ENCODE results near the gene KHNYN.
A peak's percentile ranks its signal among the peaks of the same experiment; 100 is the strongest.
"Not testable (repeated sequence)": the region's sequence is repeated elsewhere in the genome, so short reads cannot be mapped to it uniquely, and the experiment has no call there.

Gene KHNYN

DNA sequence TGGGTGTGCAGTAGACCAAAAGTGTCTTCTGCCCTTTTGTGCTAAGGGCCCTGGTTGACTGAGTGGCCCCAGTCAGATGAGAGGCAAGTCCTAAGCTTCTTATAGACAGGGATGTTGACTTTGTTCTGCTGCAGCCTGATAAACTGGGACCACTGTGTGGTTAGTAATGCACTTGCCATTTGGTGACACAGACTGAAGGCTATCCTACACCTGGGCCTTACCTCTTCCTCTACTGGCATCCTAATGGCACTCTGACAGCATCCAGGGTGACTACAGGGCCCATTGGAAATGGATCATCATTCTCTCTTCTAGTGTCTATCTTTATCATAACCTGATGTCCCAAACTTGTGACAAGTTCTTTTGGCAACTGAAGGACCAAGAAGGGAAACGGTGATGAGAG lies 9.5 kb downstream of the KHNYN start:
- DNase-seq: no peak

DNA sequence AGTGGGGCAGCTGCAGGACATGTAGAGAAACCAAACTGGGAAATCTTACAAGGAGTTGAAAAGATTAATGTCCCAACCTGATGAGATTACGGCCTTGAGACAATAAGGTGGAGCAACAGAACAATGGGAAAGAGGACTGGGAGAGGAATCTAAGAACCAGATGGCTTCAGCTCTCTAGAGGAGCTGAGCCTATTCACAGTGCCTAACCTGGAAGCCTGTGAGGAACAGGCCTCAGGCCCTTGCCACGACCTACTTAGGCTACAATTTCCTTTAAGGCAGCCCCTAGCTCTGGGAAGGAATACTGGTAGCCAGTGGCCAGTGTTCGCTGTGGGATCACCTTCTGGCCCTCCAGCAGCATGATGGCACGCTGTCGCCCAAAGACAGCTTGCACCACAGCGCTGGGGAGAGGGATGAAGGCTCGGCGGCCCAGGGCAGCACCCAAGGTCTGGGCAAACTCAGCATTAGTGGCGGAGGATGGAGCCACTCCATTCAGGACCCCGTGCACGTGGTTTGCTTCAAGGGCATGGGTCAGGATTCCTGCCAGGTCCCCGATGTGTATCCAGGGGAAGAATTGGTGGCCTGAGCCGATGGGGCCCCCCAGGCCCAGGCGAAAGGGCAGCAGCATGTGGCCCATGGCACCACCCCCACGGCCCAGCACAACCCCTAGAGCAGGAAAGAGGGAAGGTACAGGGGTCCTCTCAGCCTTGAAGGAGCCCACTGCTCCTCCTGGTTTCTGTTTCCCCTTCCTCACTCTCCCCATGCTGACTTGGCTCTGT lies 10.3 kb downstream of the KHNYN start:
- no peak for DNase-seq

DNA sequence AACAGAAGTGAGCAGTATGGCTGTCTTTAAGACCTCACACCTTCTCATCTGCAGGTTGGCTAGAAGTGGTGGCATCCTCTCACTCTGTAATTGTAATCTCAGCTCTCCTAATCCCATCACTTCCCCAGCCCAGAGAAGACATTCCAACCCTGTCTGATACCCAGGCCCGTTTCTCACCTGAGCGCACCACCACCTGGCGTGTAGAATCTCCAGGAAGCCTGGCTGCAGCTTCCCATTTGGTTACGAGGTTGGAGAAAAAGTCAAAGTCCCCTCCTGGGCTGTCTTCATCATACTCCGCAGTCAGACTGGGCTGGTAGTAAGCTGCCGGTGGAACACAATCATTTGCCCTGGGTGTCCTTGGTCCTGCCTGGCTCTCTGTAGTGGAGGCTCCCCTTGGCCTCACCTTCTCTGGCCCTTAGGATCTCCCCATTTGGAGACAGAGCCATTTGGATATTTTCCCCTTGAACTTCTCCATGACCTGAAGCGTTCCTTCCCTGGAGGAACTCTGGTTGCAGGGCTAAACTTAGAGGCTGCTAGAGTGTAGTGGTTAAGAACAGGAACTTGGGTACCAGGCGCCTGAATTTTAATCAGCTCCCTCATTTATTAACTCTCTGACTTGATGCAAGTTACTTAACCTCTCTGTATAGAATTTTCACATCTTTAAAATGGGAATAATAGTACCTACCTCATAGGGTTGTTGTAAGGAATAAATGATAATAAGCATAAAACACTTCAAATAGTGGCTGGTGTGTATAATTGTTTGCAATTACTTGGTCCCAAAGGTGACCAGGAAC lies 11.0 kb downstream of the KHNYN start:
- DNase-seq: no peak

GRCh38 chr14:24441485-24441884 lies 11.7 kb downstream of the KHNYN start:
- no peak for DNase-seq

- no peak for DNase-seq
Measured at GRCh38 chr14:24441904-24442239, 12.1 kb downstream of the KHNYN start.

- DNase-seq: peak; percentile 67
Measured at GRCh38 chr14:24442240-24443052, 12.7 kb downstream of the KHNYN start, which contains the start of gene SDR39U1. TSS of gene SDR39U1 (minus strand) at chr14:24442776. CDS start at chr14:24442769, 7 bp downstream.

DNA sequence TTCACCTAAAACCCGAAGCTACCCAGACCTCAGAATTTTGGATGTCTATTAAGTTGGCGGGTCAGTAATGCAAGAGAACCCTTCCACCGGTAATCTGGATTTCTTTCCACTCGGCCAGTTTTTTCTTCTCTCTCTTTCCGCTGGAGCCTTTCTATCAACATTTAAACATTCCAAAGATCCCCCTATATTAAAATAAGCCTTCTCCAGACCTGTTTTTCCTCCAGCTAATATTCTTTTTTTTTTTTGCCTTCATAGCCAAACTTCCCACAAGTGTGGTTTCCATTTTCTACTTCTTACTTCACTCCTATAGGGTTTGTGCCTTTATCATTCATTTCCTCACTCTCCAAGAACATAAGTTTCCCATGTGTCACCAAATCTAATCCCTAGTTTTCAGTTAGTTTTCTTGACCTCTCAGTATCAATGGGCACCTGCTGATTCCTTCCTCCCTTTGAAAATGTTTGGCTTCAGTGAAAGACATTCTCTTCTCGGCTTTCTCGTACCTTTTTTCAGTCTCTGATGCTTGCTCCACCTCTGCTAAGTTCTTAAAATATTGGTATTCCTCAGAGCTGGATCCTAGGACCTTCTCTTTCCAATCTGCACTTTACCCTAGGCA lies 13.4 kb downstream of the KHNYN start:
- no peak for DNase-seq

- DNase-seq: not testable (repeated sequence)
Measured at GRCh38 chr14:24450828-24451227, 21.1 kb downstream of the KHNYN start.

GRCh38 chr14:24456980-24457379 lies 27.2 kb downstream of the KHNYN start:
- DNase-seq: no peak

DNA sequence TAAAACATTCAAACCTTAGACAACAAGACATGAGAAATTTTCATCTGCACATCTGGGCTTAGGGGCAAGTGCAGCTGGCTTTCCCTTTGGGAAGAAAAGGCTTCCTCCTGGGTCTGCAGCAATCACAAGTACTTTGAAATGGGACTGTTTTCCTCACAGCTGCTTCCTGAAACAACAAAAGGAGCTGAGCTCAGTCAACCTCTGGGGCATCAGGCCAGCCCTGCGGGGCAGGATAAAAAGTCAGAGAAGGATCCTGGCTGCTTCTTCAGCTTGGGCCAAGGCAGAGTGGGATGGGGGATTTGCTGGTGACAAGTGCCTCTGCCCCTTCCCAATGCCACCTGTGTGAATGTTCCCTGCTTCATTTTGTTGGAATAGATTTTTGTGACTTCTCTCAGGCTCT lies 29.0 kb downstream of the KHNYN start:
- DNase-seq: no peak

DNA sequence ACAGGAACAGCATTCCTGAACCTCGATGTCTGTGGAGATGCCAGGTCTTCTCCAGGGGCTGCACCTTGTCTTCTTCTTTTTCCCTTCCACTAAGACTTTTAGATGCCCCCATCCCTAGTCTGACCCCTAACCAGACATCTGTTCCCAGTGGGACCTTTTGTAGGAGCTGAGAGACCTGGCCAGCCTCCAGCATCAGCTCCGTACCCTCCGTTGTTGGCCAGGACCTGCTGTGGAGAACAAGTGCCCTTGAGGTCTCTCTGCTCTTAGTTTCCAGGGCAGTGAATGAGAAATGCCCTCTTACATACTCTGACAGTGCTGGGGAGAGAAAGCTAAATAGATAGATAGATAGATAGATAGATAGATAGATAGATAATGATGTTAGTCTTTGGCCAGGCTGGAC lies 29.6 kb downstream of the KHNYN start:
- DNase-seq: no peak

DNA sequence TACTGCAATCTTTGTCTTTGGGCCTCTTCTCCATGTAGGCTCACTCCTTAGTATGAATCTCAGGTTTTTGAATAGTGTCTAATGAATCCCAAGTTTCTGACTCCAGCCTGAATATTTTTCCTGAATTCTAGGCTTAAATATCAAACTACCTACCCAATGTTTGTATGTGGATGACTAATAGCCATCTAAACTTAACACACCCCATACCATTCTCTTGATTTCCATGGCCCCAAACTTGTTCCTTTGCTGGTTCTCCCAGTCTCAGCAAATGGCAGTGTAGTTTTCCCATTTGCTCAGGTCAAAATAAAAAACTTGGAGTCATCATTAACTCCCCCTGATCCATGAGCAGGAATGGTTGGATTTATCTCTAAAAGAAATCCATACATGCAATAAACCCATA lies 31.6 kb downstream of the KHNYN start:
- no peak for DNase-seq

GRCh38 chr14:24463017-24463883 lies 33.5 kb downstream of the KHNYN start:
- DNase-seq: no peak

- DNase-seq: no peak
Measured at GRCh38 chr14:24463884-24464785, 34.4 kb downstream of the KHNYN start.

DNA sequence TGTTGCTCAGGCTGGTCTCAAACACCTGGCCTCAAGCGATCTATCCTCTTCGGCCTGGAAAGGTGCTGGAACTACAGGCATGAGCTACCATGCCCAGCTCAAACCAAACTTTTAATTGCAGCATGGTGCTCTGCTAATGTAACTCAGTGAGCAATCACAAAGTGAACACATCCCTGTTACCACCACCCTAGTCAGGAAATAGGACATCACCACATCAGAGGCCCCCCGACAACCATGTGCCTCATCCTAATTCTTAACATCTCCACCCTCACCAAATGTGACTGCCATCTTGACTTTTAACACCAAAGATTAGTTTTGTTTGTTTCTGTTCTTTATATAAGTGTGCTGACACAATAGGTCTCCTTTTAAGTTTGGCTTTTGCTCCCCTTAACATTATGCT lies 35.6 kb downstream of the KHNYN start:
- DNase-seq: no peak

DNA sequence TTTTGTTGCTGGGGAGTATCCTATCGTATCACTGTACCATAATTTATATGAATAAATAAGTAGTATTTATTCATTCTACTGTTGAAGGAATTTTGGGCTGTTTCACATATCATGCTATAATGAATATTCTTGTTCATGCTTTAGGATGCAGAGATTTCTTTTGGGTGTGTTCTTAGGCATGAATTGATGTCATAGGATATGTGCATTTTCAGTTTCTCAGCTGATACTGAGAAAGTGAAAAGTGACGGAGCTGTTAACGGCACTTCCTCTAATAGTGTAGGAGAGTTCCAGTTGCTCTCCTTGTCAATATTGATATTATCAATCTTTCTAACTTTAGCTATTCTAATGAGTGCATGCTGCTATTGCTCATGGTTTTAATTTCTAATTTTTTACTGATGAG lies 36.1 kb downstream of the KHNYN start:
- no peak for DNase-seq

DNA sequence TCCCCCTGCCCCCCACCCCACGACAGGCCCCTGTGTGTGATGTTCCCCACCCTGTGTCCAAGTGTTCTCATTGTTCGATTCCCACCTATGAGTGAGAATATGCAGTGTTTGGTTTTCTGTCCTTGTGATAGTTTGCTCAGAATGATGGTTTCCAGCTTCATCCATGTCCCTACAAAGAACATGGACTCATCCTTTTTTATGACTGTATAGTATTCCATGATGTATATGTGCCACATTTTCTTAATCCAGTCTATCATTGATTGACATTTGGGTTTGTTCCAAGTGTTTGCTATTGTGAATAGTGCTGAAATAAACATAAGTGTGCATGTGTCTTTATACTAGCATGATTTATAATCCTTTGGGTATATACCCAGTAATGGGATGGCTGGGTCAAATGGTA lies 40.7 kb downstream of the KHNYN start:
- DNase-seq: not testable (repeated sequence)

DNA sequence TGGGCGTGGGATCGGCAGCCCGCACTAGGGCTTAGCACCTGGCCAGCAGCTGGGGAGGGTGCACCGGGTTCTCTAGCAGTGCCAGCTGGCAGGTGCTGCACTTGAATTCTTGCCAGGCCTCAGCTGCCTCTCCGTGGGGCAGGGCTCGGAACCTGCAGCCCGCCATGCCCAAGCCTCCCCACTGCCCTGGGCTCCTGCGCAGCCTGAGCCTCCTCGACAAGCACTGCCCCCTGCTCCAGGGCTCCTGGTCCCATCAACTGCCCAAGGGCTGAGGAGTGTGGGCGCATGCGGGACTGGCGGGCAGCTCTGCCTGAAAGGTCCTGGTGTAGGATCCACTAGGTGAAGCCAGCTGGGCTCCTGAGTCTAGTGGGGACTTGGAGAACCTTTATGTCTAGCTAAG lies 43.5 kb downstream of the KHNYN start:
- no peak for DNase-seq

GRCh38 chr14:24475261-24475660 lies 45.5 kb downstream of the KHNYN start:
- no peak for DNase-seq

GRCh38 chr14:24479999-24480398 lies 50.2 kb downstream of the KHNYN start:
- DNase-seq: not testable (repeated sequence)
